ES-I3 (cell line): ENCODE results near the gene MRPS27.
A peak's percentile ranks its signal among the peaks of the same experiment; 100 is the strongest.

ENCODE experiments used
- H3K36me3 ChIP-seq: 2 replicates; pipeline ENCODE4 v1.6.1; 2013; ENCODE audit warnings: mild to moderate bottlenecking, low read length, control low read depth, moderate library complexity; ENCODE audit not compliant: insufficient read depth
- H3K4me1 ChIP-seq: 2 replicates; pipeline ENCODE4 v1.6.1; 2013; ENCODE audit warnings: mild to moderate bottlenecking, control low read depth, low read length; ENCODE audit not compliant: insufficient read depth
- H3K9ac ChIP-seq: 2 replicates; pipeline ENCODE4 v1.6.1; 2013; ENCODE audit warnings: low read depth, mild to moderate bottlenecking, low read length, moderate library complexity
- H3K9me3 ChIP-seq: 2 replicates; pipeline ENCODE4 v1.6.1; 2013; ENCODE audit warnings: mild to moderate bottlenecking, low read length, moderate library complexity; ENCODE audit not compliant: control insufficient read depth, insufficient read depth

MRPS27 gene

DNA sequence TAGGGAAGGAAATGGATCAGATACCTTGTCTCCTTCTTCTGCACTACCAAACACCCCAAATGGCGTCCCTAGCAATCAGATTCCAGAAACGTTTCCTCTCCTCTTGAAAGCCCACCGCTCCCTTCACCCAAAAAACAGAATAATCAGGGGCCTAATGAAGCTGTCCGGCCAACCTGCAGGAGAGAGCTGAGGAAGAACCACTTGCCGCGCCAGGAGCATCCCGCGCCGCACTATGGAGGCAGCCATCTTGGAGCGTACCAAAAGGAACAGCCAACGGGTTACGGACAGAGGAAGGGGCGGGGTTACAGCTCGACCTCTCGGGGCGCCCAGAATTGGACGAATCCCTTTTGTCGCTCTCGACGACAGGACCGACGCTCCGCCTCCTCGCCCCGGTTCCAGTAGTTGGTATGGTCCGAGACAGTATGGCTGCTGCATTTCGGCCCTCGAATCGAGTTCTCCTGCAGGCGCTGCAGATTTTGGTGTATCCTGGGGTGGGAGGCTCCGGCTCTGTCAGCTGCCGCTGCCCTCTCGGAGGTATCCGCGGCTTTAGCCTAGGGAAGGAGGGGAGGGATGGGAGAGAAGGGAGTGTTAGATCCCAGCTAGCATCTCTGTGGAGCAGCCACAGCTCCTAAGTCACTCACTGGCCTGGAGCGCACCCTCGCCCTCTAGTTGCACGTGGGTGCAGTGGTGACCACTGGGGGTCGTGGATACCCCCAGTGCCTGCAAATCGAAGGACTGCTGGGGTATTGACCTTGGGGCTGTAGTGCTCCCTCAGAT lies at the start of gene MRPS27, which contains the start of gene PTCD2:
MRPS27 (minus strand) TSS at position 265 of the 777 bp plus-strand sequence; CDS start at position 246, 19 bp downstream.
PTCD2 (plus strand) TSS at position 398 of the 777 bp plus-strand sequence; CDS start at position 408, 10 bp downstream.
- peak within 1 kb of the TSS; percentile 100 for H3K9ac ChIP-seq
- H3K9me3 ChIP-seq = no peaks in the 10 kb centered on the region
- peaks cover 12% of the 10 kb centered on the region; the same call in 1 of the 2 replicates for H3K4me1 ChIP-seq
- H3K36me3 ChIP-seq = no peaks in the 10 kb centered on the region; the same call in none of the 2 replicates

DNA sequence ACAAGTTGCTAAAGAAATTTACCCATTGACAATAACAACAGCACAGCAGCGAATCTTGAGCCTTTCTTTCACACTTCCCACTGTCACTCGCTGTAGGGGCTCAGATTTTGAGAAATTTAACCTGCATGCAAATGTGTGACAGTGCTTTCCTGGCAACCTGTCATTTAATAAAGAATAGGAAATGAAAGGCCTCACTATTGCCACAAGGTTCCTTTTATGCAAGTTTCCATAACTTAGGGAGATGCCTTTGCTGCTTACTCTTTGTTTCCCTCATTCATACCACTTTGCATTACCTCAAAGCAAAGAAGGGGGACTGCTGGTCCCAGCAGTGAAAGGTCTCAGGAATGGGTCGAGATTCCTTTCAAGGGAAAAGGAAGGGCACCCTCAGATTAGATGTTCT lies 49.7 kb upstream of the MRPS27 start:
- Histone ChIP-seq H3K9me3 (no peaks in the 10 kb centered on the region), H3K36me3 (no peaks in the 10 kb centered on the region), H3K9ac (no peak overlapping the region), H3K4me1 (peaks cover 20% of the 10 kb centered on the region)

DNA sequence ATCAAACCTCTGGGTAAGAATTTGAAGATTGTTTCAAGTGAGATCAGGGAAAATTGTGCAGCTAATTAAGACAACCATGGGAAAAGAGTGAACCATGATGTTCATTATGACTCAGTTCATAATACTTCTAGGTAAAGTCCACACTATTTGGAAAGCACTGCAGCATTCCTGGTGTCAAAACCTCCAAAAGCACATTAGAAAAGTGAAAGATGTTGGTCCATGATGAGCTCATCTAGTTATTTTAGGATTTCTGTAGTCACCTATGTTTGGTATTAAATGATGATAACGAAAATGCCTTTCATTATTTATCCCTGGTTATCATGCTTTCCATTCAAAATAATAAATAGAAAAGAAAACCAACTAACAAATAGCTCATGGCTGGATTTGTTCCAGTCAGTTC lies 49.3 kb upstream of the MRPS27 start:
- no peaks in the 10 kb centered on the region for H3K9me3 ChIP-seq
- no peak overlapping the region for H3K9ac ChIP-seq
- peaks cover 23% of the 10 kb centered on the region for H3K4me1 ChIP-seq
- no peaks in the 10 kb centered on the region; the same call in 1 of the 2 replicates for H3K36me3 ChIP-seq

DNA sequence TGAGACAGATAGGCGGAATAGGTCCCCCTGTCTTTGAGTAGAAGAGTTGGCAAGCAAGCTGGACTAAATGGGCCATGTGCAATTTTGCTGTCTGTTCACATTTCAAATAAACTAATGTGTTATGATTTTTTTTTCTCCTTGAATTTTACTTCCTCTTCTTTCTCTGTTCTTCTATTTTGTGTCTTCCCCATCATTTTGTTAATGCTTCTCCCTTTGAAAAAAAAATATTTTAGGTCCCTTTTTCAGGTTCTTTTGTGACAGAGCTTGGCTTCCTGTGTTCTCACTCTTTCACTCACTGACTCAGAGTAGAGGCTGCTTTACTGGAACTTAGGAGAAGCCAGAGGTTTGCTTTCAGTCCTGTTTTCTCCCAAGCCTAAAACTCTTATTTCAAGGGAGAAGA lies 48.2 kb upstream of the MRPS27 start:
- H3K36me3 ChIP-seq = no peaks in the 10 kb centered on the region; the same call in 1 of the 2 replicates
- peaks cover 33% of the 10 kb centered on the region for H3K4me1 ChIP-seq
- no peak overlapping the region for H3K9ac ChIP-seq
- H3K9me3 ChIP-seq = no peaks in the 10 kb centered on the region

DNA sequence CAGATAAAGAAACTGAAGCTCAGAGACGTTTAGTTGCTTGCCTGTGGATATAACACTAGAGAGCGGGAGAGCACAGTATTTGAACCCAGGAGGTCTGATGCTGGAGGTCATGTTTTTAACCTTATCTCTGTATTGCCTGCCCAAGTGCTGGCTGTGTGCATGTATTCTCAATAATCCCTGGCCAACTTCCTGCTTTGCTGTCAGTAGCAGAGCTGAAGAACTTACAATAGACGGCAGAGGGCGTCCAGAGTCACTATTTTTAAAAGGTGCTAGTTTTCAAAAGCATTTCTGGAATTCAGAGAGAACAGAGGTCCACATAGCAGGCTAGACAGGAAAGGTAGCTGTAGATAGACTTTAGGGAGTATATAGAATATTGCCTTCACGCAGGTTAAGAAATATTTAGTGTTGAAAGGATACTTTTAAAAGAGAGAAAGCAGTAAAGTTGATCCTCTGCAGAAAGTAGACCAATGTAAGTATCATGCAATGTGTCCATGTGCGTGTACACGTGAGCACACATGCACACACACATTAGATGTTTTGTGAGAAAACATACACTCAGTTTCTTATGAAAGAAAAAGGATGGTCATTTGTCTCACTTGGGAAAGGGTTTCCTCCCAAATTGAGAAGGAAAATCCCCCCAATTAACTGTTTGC lies 46.4 kb upstream of the MRPS27 start:
- H3K4me1 ChIP-seq = peaks cover 40% of the 10 kb centered on the region
- H3K9me3 ChIP-seq = no peaks in the 10 kb centered on the region; the same call in 1 of the 2 replicates
- H3K36me3 ChIP-seq = peaks cover 8% of the 10 kb centered on the region
- no peak overlapping the region for H3K9ac ChIP-seq

DNA sequence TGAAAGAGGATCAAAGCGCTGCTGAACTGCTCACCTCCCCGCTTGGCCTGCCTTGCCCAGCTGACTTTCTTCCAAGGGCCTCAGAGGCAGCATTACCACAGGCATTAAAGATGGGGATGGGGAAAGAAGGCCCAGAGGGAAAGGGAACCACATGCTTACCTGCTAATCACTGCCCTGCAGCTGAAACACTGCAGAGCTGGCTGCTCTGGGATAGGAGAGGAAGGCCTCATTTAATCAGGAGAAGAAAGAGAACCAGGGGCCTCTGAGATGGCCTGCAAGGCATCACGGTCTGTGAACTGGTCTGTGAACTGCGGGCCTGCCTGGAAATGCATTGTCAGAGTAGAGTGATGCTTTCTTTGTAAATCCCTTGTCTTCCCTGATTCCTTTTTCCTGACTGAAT lies 44.9 kb upstream of the MRPS27 start:
- Histone ChIP-seq H3K36me3 (peaks cover 15% of the 10 kb centered on the region), H3K9me3 (no peaks in the 10 kb centered on the region; the same call in 1 of the 2 replicates), H3K4me1 (peaks cover 40% of the 10 kb centered on the region), H3K9ac (no peak overlapping the region)

DNA sequence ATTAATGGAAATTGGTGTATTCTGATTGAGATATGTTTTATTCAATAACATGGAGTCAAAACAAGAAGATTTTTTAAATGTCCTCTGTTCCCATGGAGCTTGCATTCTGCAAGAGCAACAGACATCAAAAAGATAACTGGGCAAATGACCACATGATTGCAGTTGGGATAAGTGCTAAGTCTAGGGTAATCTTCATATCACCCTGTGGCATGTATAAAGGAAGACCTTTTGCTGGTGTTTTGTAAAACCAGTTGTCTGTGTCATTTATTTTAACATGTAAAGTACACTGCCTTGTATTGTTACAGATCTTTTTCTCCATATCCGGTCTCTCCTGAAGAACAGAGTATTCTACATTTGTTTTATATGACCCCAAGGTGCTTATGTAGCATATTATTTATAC lies 44.1 kb upstream of the MRPS27 start:
- Histone ChIP-seq H3K36me3 (peaks cover 15% of the 10 kb centered on the region), H3K9me3 (no peaks in the 10 kb centered on the region; the same call in 1 of the 2 replicates), H3K4me1 (peaks cover 33% of the 10 kb centered on the region), H3K9ac (no peak overlapping the region)

DNA sequence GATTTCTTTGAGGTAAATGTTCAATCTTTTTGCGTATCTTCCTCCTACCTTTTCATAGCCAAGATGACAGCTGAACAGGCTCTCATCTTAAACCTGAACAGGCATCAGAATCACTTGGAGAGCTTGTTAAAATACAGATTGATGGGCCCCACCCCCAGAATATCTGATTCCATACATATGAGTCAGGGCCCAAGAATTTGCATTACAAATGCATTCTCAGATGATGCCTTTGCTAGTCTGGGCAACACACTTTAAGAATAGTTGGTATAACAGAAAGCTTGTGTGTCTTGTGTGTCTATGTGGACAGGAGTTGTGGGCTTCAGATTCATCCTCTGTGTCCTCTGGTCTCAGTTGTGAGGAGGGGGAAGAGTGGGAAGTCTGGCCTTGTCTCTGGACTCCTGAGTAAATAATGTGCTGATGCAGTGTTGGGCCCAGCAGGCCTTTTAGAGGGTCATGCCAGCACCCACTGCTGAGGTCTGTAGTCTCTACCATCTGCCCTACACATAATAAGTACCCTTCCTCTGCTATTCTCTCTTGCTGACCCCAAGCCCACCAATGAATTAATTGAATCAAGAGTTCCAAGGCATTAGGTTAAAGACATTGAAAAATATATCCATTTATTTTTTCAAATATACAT lies 43.2 kb upstream of the MRPS27 start:
- Histone ChIP-seq H3K9me3 (no peaks in the 10 kb centered on the region; the same call in 1 of the 2 replicates), H3K9ac (no peak overlapping the region), H3K36me3 (peaks cover 20% of the 10 kb centered on the region), H3K4me1 (peaks cover 28% of the 10 kb centered on the region)

DNA sequence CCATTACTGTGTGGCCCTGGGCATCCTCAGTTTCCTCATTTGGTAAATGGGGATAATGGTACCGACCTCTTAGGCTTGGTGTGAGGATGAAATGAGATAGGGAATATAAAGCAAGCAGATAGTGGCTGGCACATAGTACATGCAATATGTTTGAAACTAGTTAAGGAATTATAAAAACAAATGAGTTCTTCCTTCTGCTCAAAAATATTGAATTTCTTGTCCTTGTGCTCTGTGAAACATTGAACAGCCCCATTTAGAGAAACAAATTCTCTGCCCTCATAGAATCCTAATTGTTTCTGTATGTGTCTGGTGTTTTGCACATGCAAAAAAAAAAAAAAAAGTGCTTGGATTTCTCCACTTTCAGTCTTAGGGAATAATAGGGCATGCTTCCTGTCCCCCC lies 39.8 kb upstream of the MRPS27 start:
- H3K9me3 ChIP-seq = no peaks in the 10 kb centered on the region; the same call in 1 of the 2 replicates
- no peak overlapping the region for H3K9ac ChIP-seq
- H3K4me1 ChIP-seq = peaks cover 20% of the 10 kb centered on the region
- peaks cover 22% of the 10 kb centered on the region for H3K36me3 ChIP-seq

DNA sequence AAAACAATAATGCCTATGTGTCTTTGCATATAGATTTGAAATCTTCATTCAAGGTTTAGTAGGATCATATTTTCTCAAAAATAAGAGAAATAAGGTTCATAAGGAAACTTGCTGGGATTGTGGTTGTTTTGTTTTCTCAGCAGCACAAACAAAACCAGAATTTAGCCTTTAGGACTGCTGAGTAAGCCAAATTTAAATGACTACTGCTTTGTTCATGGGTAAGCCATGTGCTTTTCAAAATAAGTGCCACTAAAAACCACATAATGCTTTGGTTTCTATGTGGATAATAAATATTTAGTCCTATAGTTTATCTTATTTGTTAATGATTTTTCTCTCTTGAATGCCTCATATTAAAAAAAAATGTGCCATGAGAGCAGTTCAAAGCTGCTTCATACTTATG lies 38.9 kb upstream of the MRPS27 start:
- no peak overlapping the region for H3K9ac ChIP-seq

DNA sequence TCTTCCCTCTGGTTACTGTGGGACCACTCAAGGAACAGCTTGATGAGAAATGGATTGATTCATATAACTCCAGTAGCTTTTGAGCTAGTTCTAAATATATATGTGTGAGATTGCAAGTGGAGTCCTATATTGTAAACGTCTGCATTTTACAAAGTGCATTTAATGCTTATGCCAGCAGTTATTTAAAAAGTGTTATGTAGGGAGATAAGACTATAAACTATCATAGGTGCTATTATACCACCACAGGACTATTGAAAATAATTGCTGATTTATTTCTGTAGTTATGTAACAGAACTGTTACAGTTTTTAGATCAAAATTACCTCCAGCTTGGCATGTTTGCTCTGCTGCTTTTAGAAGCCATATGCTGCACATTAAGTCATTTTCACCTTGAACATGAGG lies 36.3 kb upstream of the MRPS27 start:
- H3K9me3 ChIP-seq = no peaks in the 10 kb centered on the region; the same call in 1 of the 2 replicates
- H3K9ac ChIP-seq = no peak overlapping the region
- H3K36me3 ChIP-seq = peaks cover 13% of the 10 kb centered on the region
- no peaks in the 10 kb centered on the region for H3K4me1 ChIP-seq

More for the DNA sequence above, 38.9 kb upstream of the MRPS27 start:
- Histone ChIP-seq H3K36me3 (peaks cover 22% of the 10 kb centered on the region), H3K4me1 (peaks cover 13% of the 10 kb centered on the region), H3K9me3 (no peaks in the 10 kb centered on the region; the same call in 1 of the 2 replicates)

DNA sequence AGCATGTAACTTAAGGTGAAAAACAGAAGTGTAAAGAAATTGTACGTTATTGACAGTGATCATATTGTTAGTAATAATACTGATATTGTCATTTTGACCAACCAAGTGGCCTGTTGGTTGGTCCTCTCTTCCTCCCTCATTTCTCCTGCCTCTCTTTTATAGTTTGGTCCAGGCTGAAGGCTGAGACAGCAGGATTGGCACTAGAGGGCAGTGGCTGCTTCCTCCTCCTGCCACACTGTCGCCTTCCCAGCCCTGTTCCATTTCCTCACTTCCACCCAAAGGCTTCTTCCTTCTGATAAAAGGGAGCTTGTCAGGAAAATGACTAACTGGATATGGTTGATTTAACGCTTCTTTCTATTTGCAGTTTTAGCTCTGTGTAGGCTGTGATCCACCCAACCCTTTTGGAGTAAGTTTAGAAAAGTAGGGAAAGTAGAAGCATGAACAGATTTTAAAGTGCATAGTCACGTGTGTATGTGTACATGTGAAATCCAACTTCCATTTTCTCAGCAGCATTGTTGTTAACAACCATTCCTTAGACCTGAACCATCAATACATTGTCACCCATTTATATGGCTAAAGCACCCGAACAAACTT lies 35.8 kb upstream of the MRPS27 start:
- Histone ChIP-seq H3K9ac (no peak overlapping the region), H3K4me1 (no peaks in the 10 kb centered on the region), H3K9me3 (no peaks in the 10 kb centered on the region), H3K36me3 (peaks cover 9% of the 10 kb centered on the region)

DNA sequence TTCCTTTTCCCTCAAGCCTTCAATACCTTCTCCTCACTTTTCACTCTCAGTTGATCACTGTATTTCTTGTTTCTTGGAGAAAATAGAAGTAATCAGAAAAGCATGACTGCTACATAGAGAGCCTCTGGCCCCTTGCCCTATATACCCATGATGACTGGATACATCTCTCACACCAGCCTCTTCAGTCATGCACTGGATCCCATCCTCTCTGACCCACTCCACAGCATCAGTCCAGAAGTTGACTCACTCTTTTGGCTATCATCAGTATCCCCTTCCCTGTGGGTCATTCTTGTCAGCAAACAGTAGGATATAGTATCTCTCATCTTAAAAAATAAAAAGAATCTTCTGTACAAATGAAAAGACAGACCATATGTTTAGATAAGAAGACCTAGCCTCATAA lies 33.0 kb upstream of the MRPS27 start:
- no peaks in the 10 kb centered on the region for H3K9me3 ChIP-seq
- H3K4me1 ChIP-seq = no peaks in the 10 kb centered on the region
- no peaks in the 10 kb centered on the region; the same call in 1 of the 2 replicates for H3K36me3 ChIP-seq
- H3K9ac ChIP-seq = no peak overlapping the region

DNA sequence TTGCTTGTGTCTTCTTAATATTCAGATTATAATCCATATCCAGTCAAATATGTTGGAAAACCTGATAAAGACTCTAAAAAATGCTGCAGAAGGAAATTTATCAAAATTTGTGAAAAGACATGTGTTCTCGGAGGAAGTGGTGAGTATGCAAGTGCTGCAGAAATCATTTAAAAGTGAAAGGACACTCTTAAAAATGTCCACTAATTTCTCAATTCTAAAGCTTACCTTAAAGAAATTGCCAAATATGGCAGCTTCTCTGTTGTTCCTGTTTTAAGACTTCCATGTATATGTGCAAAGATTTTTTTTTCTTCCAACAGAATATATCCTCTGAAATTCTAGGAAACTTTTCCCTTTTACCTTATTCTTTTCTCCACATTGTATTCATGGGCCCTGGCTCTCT lies 32.6 kb upstream of the MRPS27 start:
- Histone ChIP-seq H3K9me3 (no peaks in the 10 kb centered on the region), H3K36me3 (no peaks in the 10 kb centered on the region; the same call in 1 of the 2 replicates), H3K9ac (no peak overlapping the region), H3K4me1 (no peaks in the 10 kb centered on the region)
